Ovary (tissue), 3 donors: ENCODE results near the gene LRGUK.

Source experiments
- EP300 ChIP-seq: sonication (generic); formaldehyde crosslinking; IDR thresholded peaks from one replicate; pipeline ENCODE4 v1.6.1; 2017; ENCODE audit warnings: antibody characterized with exemption
- POLR2A ChIP-seq: fragments of 450-650 bp; IDR thresholded peaks from one replicate; pipeline ENCODE4 v1.6.1; 2017; ENCODE audit warnings: antibody characterized with exemption, mild to moderate bottlenecking, moderate library complexity
- TF ChIP-seq, protein P1 (sequence below), 3 donors: fragments of 450-650 bp in 2 of 3; fragments of 200-600 bp in 1 of 3; IDR thresholded peaks; one replicate each; pipeline versions ENCODE4 v1.5.1 to v1.8.0; 2016 to 2022; ENCODE audit warnings: antibody characterized with exemption in 3 of 3, mild to moderate bottlenecking in 1 of 3
- donor health status: DM: no; HTN: no; CAD: no.

DNA sequence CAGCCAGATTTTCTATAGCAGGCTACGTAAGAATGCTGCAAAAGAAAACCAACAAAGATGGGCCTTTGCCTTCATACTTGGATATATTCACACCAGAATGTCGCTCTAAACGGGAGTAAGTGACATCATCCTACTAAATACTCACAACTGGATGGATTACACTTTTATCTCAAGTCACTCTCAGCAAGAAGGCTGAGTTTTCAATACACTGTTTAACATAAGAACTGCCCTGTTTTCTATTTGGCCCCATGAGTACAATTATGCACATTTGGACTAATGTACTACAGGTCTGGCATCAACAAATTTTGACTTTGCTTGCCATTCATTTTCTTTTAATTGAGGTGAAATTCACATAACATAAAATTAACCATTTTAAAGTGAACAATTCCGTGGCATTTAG is 181.4 kb downstream of the LRGUK start:
- TF ChIP-seq, protein P1, sequence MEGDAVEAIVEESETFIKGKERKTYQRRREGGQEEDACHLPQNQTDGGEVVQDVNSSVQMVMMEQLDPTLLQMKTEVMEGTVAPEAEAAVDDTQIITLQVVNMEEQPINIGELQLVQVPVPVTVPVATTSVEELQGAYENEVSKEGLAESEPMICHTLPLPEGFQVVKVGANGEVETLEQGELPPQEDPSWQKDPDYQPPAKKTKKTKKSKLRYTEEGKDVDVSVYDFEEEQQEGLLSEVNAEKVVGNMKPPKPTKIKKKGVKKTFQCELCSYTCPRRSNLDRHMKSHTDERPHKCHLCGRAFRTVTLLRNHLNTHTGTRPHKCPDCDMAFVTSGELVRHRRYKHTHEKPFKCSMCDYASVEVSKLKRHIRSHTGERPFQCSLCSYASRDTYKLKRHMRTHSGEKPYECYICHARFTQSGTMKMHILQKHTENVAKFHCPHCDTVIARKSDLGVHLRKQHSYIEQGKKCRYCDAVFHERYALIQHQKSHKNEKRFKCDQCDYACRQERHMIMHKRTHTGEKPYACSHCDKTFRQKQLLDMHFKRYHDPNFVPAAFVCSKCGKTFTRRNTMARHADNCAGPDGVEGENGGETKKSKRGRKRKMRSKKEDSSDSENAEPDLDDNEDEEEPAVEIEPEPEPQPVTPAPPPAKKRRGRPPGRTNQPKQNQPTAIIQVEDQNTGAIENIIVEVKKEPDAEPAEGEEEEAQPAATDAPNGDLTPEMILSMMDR (IDR thresholded peaks at IDR 0.05) = no peak
- TF ChIP-seq POLR2A = no peak
- TF ChIP-seq EP300 = no peak
